IPS-NIHi7 (cell line): ENCODE measurements around the gene LDLRAD4.
"Not testable (repeated sequence)": the region's sequence is repeated elsewhere in the genome, so short reads cannot be mapped to it uniquely, and the experiment has no call there.

ENCODE experiments used
- DNase-seq: peaks from one replicate; pipeline ENCODE4 v3.0.0; 2012; ENCODE audit warnings: mixed read lengths; ENCODE audit errors: extremely low spot score

The LDLRAD4 gene

DNA sequence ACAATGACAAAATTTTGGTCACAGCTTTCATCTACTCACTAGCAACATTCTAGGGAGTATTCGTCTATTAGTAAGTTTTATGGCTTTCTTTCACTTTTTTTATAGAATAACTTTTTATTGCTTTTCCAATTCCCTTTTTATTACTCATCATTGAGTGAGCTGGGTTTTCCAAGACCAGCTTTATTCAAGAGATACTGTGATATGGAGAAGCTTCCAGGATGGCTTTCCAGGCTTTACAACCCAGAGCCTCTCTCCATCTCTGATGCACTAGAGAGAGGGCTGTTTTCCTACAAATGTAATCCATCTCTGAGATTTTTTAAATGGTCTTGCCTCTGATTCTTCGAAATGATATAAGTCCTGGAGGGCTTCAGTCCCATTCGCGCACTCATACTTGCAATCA, 118.3 kb downstream of the LDLRAD4 start:
- no peak for DNase-seq

DNA sequence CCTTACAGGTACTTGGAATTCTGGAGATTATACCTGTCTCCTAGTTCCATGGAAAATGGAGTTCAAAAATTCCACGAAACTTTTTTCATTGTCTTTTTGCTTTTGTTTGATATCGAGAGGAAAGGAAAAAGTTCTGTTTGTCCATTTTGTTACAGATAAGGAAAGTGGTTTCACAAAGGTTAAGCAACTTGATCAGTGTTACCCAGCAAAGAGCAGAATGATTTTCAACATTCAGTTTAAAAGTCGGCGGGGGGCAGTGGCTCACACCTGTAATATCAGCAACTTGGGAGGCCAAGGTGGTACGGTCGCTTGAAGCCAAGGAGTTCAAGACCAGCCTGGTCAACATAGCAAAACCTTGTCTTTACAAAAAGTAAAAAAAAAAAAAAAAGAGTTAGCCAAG, 118.8 kb downstream of the LDLRAD4 start:
- no peak for DNase-seq

DNA sequence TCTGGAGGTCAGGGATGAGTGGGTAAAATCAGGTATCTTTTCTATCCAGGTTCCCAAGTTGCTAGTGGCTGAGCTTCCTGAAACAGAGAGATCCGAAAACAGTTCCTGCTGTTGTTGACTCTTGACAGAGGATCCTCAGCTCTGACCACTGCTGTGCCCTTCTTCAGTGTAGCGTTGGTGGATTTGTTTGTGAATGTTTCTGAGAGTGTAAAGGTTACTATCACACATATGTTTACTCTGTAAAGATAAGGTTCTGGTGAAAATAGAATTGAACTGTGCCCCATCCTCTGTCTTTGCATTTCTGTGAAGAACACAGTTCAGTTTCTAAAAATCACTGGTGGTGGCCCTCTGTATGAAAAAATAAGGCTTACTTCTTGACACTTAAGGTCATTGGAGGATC, 119.8 kb downstream of the LDLRAD4 start:
- DNase-seq = no peak

DNA sequence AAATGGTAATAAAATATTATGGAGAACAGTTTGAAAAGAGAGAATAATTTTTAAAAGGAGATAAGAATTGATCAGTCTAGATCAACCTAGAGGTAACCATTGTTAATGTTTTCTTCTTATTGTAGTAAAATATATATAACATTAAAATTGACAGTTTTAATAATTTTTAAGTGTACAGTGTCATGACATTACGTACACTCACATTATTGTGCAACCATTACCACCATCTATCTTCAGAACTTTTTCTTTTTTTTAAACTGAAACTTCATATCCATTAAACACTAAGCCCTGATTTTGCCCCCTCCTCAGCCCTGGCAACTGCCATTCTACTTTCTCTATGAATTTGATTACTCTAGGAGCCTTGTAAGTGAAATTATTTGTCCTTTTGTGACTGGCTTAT, 121.1 kb downstream of the LDLRAD4 start:
- no peak for DNase-seq

DNA sequence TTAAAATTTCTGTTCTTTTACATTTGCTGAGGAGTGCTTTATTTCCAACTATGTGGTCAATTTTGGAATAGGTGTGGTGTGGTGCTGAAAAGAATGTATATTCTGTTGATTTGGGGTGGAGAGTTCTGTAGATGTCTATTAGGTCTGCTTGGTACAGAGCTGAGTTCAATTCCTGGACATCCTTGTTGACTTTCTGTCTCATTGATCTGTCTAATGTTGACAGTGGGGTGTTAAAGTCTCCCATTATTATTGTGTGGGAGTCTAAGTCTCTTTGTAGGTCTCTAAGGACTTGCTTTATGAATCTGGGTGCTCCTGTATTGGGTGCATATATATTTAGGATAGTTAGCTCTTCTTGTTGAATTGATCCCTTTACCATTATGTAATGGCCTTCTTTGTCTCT, 127.9 kb downstream of the LDLRAD4 start:
- not testable (repeated sequence) for DNase-seq

DNA sequence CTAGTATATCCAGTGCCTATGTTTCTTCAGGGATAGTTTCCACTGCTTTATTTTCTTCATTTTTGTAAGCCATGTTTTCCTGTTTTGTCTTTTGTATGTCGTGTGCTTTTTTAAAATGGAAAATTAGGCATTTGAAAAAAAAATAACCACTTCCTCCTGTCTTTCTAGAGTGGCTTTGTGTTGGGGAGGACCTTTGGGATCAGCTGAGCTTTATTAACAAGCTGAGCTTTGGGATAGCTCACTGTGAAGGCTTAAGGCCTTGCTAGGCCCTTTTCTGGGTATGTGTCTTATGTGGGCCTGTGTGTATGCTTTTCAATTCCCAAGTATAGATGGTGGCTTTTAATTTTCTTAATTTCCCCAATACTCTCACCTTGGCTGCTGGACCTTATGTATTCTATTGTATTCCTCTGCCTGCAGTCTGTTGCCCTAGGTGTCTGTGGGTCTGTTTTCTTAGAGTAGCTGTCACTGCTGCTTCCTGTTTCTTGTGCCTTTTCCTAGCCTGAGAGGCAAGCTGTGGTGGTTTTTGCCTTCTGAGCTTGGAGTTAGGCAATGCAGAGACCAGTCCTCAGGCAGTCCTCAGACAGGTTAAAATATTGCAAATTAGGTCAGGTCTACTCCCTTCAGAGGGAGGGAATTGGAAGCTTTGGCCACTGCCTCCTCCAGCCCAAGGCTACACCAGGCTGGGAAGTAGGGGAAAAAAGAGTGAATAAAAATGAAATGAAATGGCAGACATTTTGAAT, 134.7 kb downstream of the LDLRAD4 start:
- no peak for DNase-seq

DNA sequence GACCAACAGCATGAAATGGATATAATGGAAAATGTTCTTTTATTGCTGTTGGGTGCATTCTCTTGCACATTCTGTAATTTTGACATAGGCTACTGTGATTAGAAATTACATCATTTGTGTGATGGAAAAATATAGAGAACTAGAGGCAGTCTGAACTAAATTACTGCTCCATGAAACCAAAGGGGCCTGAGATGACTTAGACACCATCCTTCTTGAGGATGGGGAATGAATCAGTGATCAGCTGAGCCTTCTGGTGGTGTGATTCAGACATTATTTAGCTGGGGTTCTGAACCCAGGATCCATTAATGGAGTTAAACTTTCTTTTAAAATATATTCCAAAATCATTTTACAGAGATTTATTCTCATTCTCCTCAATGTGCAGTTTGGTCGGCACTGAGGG, 135.8 kb downstream of the LDLRAD4 start:
- no peak for DNase-seq

DNA sequence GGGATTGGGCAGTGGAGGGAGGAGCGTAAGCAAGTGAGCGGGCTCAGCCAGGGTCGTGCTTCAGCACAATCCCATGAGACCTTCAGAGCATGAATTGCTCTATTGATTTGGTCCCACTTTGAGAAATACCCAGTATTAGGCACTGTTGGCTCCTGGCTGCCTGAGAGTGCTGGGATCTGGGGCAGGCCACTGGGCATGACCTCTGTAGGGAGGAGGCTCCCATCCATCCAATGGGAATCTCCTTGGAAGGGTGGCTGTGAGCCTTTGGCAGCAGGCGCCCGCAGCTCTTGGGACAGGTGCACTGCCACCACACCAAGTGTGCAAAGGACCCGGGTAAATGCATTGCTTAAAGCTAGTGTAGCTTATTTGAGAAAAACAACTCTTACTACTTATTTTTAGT, 137.5 kb downstream of the LDLRAD4 start:
- no peak for DNase-seq

DNA sequence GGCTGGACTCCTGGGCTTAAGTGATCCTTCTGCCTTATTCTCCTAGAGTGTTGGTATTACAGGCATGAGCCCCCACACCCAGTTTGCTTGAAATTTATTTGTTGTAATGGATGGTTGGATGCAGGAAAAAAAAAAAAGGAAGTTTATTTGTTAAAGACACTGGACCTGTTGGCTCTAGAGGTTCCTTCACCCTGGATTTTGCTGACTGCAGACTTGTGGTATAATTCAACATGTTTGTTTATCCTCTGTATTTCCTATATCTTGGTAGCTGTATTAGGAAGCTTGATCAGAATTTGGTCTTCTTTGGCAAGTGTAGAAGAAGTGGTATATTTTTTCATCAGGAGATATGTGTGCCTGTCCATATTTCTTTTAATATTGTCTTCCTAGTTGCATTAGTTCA, 138.7 kb downstream of the LDLRAD4 start:
- no peak for DNase-seq

DNA sequence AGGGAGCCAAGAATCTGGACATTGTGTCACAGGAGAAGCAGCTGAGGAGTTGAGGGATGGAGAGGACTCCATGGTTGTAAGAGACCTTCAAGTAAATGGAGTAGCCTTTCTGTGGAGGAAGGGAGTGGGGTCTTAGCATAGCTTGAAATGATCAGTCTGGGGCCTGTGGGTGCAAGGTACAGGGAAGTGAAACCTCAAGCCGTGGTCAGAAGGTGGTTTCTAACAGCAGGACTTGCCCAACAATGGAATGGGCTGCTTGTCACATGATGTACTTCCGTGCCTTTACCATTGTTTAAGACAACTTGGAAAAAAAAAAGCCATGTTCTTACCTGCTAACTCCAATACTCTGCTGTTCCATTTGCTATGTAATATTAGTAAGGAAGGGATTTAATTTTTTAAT, 140.7 kb downstream of the LDLRAD4 start:
- no peak for DNase-seq

DNA sequence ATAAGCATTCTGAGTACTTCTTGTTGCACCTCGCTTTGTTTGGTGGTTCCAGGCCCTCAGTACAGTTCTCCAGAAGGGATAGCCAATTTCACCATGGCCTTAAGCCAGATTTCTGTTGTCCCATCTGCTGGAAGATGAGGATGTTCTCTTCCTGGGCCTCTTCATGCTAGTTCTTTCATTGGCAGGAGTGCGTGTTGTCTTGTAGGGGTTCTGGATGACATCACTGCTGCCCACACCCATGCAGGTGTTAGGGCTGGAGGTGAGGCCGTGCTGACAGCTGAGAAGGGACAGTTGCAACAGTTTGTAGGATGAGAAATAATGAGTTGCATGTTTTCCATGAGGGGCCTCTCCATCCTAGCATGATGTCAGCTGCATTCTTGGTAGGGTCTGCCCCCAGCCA, 142.9 kb downstream of the LDLRAD4 start:
- DNase-seq = no peak

DNA sequence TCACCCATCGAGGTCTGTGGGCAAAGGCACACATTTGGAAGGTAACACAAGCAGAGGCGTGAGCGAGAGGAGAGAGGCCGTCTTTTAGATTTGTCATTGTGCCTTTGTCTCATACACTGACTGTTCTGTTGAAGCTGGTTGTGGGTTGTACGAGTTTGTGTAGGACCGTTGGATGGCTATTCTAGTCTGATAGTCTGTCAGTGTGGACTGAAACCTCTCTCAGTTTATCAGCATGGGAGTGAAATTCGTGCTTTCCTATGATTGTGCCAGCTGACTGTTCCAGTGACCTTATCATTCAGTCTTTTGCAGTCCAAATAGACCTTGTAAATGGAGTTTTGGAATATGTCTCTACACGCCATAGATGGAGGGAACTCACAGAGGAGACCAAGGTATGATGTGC, 143.5 kb downstream of the LDLRAD4 start:
- no peak for DNase-seq

DNA sequence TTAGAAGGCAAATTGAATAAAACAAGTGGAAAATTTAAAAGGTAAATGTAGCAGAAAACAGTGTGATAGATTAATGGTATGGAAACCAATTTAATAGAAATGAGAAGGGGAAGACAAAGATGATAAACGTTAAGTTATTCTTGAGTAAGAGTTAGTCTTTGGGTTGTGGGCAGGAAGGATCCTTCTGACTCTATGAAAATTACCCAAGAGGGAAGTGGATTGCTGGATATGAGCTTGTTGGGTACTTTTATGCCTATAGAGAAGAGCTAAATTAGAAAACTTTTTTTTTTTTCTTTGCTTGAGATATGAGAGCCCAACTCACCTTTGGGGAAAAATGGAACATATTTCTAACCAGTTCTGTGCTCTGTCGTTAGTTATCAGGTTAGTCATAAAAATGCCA, 144.0 kb downstream of the LDLRAD4 start:
- DNase-seq = no peak

DNA sequence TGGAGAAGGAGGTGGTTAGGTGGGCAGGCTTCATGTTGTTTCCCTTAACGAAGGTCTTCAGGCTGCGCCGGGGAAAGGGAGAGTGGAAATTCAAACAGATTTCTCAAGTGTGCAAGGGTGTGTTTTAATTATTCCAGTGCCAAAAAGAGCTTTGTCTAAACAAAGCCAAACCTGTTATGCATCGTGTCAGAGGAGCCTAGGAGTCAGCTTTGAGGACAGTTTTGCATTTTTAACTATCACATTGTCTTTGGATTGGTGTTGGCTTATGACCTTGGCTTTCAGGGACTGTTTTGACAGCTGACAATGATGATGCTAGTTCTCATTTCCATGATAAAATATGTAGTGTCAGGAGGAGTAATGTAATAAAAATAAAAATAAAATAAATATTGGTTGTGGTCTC, 144.8 kb downstream of the LDLRAD4 start:
- DNase-seq = no peak

DNA sequence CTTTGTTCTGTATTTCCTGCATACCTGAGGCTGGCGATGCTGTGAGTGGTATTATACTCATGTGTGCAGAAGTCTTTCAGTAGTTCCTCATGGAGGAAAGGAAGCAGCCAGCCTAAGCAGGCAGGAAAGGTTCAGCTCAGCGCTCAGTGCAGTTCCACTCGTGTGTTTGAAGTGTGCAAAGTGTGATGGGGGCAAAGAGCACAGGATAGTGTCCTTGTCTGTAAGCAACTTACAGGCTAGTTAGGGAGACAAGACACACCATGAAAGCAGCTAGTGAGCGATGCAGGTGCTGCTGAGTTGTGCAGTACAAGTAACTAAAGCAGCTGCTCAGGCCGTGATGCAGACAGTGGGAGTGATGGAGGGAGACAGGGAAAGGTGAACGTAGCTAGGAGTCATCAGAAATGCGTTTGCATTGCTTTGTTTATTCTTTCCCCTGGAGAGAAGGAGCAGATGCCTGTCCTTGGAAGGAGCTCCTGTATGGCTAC, 146.2 kb downstream of the LDLRAD4 start:
- DNase-seq = peak; percentile 6

DNA sequence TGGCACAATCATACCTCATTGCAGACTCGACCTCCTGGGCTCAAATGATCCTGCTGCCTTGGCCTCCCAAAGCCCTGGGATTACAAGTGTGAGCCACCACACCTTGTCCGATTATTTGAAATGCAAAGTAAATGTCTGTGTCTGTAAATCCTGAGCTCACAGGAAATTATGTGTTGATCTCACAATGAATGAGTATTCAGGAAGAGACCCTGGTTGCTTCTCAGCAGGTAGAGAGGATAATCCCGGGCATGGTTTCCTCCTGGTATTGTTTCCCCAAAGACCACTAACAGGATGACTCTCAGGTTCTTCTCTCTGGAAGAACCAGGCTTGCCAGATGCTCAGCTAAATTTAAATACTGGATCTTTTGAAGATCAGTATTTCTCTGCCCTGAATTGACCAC, 147.6 kb downstream of the LDLRAD4 start:
- DNase-seq = no peak

DNA sequence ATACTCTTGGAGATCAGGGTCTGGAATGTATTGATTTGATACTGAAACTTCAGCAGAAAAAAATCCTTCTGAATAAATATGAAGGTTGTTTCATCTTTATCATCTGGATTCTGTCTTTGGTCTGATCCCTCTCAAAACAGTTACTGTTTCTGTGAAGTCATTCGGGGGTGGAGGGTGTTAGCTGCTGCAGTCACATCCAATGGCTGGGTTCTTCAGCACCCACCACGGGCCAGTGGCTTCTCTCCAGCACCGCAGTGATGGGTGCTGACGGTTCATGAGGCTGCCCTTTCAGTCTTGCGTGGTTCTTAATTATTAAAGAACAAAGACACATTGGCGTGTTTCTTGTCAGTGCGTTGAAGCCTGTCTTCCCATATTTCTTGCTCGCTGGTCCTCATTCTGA, 148.0 kb downstream of the LDLRAD4 start:
- DNase-seq = no peak

DNA sequence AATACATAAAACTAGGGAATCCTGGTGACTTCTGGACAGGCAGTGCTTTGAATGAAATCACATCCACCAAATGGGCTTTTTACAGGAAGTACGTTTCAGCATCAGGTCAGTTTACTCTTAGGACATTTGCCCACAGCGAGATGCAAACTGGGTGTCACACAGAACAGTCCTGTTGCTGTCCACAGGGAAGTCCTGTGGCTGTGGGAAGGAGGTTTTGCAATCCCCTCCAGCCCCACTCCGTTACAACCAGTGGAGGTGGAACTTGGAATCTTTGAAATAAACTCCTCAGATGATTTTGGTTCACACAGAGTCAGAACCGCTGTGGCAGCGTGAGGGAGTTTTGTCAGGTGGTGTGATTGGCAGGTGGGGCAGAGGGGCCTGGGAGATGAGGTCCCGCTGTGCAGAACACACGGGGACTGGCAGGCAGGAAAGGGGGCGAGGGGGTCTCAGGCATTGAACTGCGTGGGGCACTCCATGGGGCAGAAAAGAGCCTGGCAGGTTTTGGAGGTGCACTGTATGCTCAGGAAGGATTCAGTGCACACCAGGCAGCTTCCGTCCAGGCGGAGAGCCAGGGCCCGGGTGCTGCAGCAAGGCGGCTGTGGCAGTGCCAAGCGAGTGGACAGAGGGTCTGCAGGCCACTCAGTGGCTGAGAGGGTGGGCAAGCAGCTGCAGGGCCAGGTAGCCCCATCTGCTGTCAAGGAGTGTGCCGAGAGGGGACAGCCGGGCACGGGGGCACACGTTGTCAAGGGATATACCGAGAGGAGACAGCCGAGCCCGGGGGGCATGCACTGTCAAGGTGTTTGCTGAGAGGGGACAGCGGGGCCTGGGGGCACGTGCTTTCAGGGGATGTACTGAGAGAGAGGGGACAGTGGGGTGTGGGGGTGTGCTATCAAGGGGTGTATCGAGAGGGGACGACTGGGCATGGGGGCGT, 148.7 kb downstream of the LDLRAD4 start:
- no peak for DNase-seq

DNA sequence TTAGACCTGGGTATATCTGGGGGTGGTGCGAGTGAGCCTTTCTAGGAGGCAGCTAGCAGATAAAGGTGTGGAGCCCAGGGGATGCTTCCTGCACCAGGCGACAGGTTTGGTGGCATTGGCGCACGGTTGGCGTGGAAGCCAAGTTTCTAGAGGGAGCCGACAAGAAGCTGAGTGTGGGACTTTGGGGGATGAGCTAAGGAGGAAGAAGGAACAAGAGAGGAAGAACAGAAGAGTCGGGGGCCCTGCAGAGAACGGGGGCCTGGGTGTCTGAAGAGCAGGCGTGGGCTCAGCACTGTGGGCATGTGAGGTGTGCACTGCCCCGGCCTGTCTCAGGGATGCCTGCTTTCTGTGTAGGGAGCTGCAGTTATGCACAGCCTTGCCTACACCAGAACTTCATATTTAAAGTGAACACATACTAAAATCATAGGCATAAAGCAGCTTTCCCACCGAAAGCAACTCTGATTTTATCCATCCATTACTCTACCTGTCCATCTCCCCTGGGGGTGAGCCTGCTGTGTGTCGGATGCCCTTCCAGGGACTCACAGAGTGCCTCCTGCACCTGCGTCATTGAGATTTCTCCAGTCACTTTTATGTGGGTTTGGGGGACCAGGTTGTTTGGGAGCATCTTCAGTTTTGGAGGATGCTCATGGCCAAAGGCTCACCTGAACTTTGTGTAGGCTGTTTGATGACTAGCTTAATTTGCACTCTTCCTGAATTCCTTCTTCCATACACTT, 149.7 kb downstream of the LDLRAD4 start:
- DNase-seq = no peak

DNA sequence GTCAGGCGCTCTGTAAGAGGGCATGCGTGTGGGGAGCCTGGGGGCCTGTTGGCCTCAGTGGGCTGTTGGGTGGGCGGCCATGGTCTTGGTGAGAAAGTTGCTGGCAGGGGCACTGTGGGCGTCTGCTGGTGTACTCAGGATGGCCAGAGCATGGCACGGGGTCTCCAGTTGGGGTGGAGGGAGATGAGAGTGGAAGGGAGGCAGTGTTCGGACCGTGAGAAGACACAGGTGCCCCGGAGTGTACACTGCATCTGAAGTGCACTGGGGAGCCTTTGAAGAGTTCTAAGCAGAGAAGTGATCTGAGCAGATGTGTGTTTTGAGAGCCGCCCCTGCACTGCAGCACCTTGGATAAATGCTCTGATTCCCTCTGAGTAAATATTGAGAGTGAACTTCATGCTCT, 150.8 kb downstream of the LDLRAD4 start:
- no peak for DNase-seq

DNA sequence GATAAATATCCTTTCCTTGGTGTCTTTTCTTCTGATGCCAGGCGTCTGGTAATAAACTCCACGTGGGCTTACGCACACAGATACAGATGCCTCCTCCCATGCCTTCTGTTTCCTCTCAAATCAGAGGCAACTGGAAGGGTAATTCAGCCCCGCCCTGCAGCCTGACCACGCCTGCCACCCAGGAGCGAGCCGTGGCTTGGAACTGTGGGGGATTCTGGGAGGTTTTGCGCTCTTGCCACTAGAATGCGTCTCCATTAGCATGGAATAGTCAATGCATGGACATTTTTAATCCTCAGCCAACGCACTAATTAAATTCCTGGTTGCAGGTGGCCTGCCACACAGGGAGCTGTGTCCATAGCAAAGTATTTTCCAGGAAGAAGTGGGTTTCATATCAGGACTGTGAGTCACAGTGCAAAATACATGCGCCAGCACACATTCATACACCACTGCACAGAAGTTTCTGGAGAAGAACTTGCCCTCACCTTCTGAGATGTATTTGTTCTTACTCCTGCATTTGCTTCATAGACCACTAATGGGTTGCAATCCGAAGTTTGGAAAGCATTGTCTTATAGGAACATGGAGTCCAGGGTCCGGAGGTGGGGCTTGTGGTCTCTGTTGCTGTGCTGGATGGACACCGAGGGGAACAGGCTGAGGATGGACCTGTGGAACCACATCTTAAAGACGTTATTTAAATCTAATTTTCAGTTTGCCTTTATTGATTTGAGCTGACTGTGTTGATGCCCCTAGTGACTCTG, 151.4 kb downstream of the LDLRAD4 start:
- no peak for DNase-seq
